Stimulated activated CD4-positive, alpha-beta T cell treated with anti-CD3 and anti-CD28 coated beads, TNF-alpha, amount 100 ng/mL, for 48 hours (primary cell): ENCODE measurements around the gene DROSHA.
"Not testable (repeated sequence)": the region's sequence is repeated elsewhere in the genome, so short reads cannot be mapped to it uniquely, and the experiment has no call there.

ENCODE experiments used
- DNase-seq, 3 donors: peaks; one replicate each; pipeline ENCODE4 v3.0.0-alpha.2; 2020; ENCODE audit warnings: low read depth in 3 of 3

DROSHA gene

GRCh38 chr5:31381299-31381698 lies 150.6 kb downstream of the DROSHA start:
- DNase-seq, result no peak

DNA sequence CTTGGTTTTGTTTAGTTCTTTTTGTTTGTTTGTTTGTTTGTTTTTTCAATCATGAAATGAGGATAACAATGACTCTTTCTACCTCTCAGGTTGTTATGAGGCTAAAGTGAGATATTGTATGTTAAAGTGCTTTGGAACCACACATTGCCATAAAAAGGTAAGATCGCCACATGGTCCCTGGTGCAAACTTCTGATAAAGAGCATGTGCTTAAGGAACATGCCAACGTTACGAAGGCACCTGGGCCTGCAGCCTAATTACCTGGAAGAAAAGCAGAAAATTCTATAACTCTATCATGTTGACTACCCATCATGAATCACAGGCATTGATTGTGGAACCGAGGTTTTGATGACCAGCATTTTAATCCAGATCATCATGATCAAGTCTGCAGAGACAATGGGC lies 151.8 kb downstream of the DROSHA start:
- no peak for DNase-seq

GRCh38 chr5:31378838-31379237 lies 153.1 kb downstream of the DROSHA start:
- DNase-seq, result no peak

GRCh38 chr5:31378136-31378535 lies 153.8 kb downstream of the DROSHA start:
- no peak for DNase-seq

DNA sequence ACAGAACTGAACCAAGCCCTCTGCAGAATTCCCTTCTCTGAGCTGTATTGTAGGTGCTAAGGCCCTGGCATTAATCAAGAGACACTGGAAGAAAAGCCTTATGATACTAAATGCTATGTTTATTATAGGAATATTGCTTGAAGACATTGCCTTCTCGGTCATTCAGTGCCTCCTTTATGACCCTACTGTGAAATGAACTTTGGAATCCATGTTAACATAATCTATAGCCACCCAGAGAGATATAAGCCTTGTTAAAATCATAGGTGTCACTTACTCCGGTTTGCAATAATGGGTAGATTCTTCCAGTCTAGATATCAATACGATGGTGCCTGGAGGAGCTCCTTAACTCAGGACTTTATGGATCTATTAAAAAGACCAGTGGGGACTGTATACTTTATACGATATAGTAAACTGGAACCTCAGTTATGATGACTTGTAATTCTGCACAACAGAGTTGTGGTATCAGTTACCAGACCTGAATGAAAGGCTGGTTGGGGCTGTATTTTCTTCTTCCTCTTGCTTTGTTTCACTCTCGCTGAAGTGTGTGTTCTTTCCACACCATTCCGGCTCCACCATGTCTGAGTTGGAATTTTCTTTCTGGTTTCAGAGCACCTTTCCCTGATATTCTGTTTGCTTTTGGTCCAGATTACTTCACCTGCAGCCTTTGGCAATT lies 154.5 kb downstream of the DROSHA start:
- no peak for DNase-seq

DNA sequence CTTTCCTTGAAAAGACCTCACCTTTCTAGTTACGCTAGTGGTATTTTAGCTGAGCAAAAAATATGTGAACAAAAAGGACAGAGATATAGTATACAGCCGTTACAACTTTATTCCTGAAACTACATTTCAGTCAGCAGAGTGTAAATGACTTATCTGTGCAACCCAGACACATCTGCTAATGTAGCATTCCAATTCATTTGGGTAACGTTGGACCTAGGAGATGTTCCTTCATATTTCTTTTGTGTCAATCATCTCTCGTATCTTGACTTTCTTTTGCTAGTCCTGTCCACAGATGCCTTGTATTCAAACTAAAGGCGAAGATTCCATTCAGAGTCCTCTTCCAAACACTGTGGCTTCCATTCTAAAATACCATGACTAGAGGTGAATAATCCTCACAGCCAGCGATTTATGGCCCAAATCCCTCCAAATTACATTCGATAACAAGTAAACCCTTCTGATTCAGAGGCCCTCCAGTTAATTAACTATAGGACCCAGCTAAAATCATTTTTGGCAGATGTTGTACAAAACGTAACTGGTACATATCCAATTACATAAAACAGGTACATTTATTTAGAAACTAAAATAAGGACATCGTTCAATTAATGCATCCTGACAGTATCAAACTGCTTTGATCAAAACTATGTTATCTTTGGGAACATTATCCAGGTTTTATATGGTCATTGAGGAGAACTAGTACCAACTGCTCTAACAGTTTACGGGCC lies 155.7 kb downstream of the DROSHA start:
- no peak for DNase-seq

GRCh38 chr5:31372124-31372523 lies 159.8 kb downstream of the DROSHA start:
- no peak for DNase-seq

- no peak for DNase-seq
Observed at GRCh38 chr5:31366941-31367340, 165.0 kb downstream of the DROSHA start.

DNA sequence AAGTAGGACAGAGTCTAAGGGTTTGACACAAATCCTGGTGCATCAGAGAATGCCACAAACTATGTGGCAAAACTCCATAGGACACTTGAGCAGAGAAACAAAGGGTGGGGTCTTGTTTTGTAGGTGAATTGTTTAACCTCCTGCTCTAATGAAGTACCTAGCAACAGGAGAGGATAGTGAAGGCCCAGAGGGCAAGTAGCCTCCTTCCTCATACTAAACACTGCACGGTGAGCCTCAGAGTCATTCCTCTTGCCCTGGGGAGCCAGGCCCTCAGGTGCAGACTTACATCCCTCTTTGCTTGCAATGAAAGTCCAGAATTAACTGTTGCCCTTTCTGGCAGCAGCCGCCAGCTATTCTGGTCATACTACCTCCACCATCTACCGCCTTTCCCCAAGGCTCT lies 166.1 kb downstream of the DROSHA start:
- DNase-seq, result no peak

DNA sequence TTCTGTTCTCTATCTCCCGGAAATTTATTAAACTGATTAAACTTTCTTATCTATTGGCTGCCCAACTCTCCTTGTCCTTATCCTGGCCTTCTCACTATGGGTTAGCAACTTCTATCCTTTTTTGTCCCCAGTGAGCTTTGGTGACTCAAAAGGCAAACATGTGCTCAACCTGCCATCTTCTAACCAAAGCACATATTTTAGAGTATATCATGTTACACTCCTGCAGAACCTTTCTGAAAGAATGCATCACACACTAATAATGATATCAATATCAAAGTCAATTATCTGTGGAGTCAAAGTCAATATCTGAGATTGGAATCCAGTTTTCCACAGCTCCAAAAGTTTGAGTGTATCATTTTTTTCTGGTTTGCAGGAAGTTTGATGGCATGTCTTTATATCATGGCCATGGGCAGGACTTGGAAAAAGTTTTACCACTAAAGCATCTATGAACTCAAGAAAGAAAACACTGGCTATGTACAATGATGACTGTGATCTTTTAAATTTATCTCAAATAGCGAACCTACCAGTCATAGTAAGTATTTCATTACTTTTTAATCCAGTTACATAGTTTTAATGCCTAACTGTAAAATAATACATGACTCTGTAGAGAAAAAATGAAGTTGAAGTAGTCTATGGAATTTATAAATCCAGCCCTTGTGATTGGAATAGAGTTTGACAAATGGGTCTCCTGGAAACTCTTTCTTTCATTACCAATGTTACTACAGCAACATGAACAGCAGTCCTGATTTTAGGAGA lies 166.8 kb downstream of the DROSHA start:
- no peak for DNase-seq

DNA sequence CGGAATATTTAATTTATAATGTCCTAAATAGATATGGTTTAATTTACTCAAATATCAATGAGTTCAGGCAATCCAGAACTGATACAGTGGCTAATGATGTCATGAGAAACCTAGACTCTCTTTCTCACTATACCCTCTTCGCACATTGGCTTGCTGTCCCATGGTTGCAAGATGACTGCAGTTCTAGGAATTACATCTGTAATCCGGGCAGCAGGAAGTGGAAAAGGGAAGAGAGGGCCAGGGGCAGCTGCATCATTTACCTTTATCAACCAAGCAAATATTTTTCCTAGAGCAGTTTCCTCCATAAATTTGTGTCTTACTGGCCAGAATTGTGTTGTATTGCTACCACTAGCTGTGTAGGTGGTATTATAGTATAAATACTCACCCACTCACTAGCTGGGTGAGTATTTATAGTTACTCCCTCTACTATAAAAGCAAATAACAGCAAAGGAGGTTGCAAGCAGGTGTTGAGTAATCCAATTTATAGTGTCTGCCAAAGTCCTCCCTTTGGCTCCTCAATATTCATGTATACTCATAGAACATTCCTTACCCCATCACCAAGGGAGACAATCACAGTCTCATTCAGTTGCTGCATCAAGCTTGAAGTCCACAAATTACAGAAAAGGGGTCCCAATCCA lies 168.8 kb downstream of the DROSHA start:
- no peak for DNase-seq

DNA sequence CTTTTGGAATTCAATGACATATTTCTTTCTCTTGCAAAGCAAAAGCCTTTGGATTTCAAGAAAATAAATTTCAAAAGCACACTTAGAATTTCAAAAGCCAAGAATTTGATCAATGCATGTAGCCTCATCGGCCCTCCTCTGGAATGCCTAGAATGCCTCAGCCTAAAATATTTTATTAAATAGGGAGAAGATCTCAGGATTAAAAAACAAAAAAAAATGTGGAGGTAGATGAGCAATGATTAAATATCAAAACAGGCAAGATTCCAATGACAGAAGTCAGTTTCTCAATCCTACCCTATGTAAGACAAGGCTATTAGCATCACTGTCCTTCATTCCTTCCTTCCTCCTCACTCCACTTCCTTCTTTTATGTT lies 169.4 kb downstream of the DROSHA start:
- no peak for DNase-seq

DNA sequence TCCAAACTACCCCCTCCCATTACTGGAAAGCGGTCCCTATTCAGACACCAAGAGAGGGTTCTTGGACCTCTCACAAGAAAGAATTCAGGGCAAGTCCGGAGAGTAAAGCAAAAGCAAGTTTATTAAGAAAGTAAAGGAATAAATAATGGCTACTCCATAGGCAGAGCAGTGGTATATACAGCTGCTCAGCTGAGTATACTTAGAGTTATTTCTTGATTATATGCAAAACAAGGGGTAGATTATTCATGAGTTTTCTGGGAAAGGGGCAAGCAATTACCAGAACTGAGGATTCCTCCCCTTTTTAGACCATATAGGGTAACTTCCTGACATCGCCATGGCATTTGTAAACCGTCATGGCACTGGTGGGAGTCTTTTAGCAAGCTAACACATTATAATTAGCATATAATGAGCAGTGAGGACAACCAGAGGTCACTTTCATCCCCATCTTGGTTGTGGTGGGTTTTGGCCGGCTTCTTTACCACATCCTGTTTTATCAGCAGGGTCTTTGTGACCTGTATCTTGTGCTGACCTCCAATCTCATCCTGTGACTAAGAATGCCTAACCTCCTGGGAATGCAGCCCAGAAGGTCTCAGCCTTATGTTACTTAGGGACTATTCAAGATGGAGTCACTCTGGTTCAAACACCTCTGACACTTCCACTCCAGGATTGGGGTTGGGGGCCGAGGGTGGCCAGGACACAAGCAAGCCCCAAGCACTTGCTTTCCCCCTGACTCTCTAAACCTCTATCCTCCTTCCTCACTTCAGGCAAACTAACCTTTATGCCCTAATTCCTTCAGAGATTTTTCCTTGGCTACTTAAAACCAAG lies 170.0 kb downstream of the DROSHA start:
- not testable (repeated sequence) for DNase-seq

GRCh38 chr5:31361234-31361633 lies 170.7 kb downstream of the DROSHA start:
- no peak for DNase-seq

GRCh38 chr5:31359839-31360238 lies 172.1 kb downstream of the DROSHA start:
- DNase-seq, result no peak

- DNase-seq, result no peak
Observed at GRCh38 chr5:31357038-31357437, 174.9 kb downstream of the DROSHA start.

GRCh38 chr5:31355337-31355736 lies 176.6 kb downstream of the DROSHA start:
- DNase-seq, result no peak
